SK-N-MC (cell line): ENCODE measurements around the gene LAMA3.

Source experiments
- EZH2 ChIP-seq: fragments of 200-600 bp; sonication (generic); IDR thresholded peaks from one replicate; pipeline ENCODE4 v1.6.1; 2017; ENCODE audit warnings: antibody characterized with exemption
- FOXP2 ChIP-seq: optimal IDR thresholded peaks from 2 replicates; pipeline ENCODE3; 2011; ENCODE audit warnings: mild to moderate bottlenecking, moderate library complexity; ENCODE audit not compliant: insufficient read depth; ENCODE audit errors: extremely low read length, control extremely low read depth
- POLR2AphosphoS5 ChIP-seq: IDR thresholded peaks from 2 replicates; pipeline ENCODE4 v1.6.1; 2012; ENCODE audit warnings: mild to moderate bottlenecking, low read depth, low read length, borderline replicate concordance

GRCh38 chr18:23641143-23641720 is 48.0 kb upstream of the LAMA3 start:
- TF ChIP-seq EZH2 = no peak
- no peak for TF ChIP-seq FOXP2
- TF ChIP-seq POLR2AphosphoS5 = no peak
